ENCODE data around the gene HTRA1. TPM values are rescaled to one million over a fixed set of nuclear protein-coding genes. Genes with fewer than 3 reads are reported as not detected.
A peak's percentile ranks its signal among the peaks of the same experiment; 100 is the strongest.

HTRA1 gene
- total and polyA plus RNA-seq, 2 donors from 2014 or later, result 86.0 to 345 TPM

DNA sequence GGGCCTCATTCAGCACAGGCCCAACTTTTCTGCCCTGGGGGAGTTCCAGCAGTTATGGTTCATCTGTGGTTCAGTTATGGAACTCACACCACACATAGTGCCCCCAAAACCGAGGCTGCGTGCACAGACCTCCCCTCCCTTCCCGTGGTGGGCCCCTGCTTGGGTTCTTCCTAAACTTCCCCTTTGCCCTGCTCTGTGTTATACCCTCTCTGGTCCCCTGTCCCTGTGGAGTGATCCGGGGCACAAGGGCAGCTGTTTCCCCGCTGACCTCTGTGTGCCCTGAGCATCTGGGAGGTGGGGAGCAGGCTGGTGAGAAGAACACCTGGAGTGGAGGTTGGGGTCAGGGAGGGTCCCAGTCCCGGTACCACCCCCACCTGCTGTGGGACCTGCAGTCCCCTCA, 39.4 kb downstream of the HTRA1 start:
- intact Hi-C loops (cut with DNase I), result no loop called here
- Histone ChIP-seq H3K4me3 (ENCODE audit: low read length in 3 of 3) (no peak overlapping the region), H3K9ac (ENCODE audit: low read length in 3 of 3) (no peak overlapping the region), H3K27me3 (ENCODE audit: control insufficient read depth, insufficient read depth, low read length) (no peaks in the 10 kb centered on the region), H3K4me1 (ENCODE audit: control insufficient read depth in 2 of 3, insufficient read depth in 2 of 3, low read depth in 1 of 3, low read length in 3 of 3) (peaks cover 0 to 14% (median 13%) of the 10 kb centered on the region in 3 donors), H3K36me3 (ENCODE audit: control insufficient read depth in 2 of 3, insufficient read depth in 3 of 3, low read length in 3 of 3) (no peaks in the 10 kb centered on the region), H3K9me3 (ENCODE audit: control insufficient read depth in 2 of 3, insufficient read depth in 1 of 3, low read length in 3 of 3) (no peaks in the 10 kb centered on the region), H3K27ac (ENCODE audit: low read depth in 2 of 2, low read length in 2 of 2) (no peak overlapping the region)
- DNase-seq, result peak in 1 of 5 donors; percentile 53
- TF ChIP-seq, protein P1, sequence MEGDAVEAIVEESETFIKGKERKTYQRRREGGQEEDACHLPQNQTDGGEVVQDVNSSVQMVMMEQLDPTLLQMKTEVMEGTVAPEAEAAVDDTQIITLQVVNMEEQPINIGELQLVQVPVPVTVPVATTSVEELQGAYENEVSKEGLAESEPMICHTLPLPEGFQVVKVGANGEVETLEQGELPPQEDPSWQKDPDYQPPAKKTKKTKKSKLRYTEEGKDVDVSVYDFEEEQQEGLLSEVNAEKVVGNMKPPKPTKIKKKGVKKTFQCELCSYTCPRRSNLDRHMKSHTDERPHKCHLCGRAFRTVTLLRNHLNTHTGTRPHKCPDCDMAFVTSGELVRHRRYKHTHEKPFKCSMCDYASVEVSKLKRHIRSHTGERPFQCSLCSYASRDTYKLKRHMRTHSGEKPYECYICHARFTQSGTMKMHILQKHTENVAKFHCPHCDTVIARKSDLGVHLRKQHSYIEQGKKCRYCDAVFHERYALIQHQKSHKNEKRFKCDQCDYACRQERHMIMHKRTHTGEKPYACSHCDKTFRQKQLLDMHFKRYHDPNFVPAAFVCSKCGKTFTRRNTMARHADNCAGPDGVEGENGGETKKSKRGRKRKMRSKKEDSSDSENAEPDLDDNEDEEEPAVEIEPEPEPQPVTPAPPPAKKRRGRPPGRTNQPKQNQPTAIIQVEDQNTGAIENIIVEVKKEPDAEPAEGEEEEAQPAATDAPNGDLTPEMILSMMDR (IDR thresholded peaks at IDR 0.05; ENCODE audit: borderline replicate concordance, extremely low read depth, insufficient read depth), result no peak
- no peak for FAIRE-seq

DNA sequence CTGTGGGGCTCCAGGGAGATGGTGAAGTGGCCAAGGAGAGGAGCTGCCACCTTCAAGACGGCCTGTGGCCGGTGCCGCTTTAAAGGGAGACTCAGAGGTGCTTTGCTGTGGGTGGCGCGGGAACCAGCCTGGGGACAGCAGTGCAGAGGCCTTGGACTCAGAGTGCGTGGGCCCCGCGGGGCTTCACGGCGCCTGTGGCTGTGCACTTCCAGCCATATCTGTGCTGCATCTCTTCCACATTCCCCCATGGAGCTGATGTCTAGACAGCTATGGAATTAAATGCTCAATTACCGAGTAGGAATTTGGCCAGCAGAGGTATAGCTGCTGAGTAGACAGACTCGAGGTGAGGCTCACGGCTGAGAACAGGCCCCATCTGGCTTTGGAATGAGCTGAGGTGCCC, 41.7 kb downstream of the HTRA1 start:
- DNase-seq, result no peak
- Histone ChIP-seq H3K9me3 (ENCODE audit: control insufficient read depth in 2 of 3, insufficient read depth in 1 of 3, low read length in 3 of 3) (no peaks in the 10 kb centered on the region), H3K9ac (ENCODE audit: low read length in 3 of 3) (no peak overlapping the region), H3K4me3 (ENCODE audit: low read length in 3 of 3) (no peak overlapping the region), H3K36me3 (ENCODE audit: control insufficient read depth in 2 of 3, insufficient read depth in 3 of 3, low read length in 3 of 3) (no peaks in the 10 kb centered on the region), H3K27me3 (ENCODE audit: control insufficient read depth, insufficient read depth, low read length) (no peaks in the 10 kb centered on the region), H3K27ac (ENCODE audit: low read depth in 2 of 2, low read length in 2 of 2) (no peak overlapping the region), H3K4me1 (ENCODE audit: control insufficient read depth in 2 of 3, insufficient read depth in 2 of 3, low read depth in 1 of 3, low read length in 3 of 3) (peaks cover 0 to 14% (median 13%) of the 10 kb centered on the region in 3 donors)
- intact Hi-C loops (cut with DNase I), result no loop called here
- no peak for FAIRE-seq
- TF ChIP-seq, protein P1 (IDR thresholded peaks at IDR 0.05; ENCODE audit: borderline replicate concordance, extremely low read depth, insufficient read depth), result no peak

DNA sequence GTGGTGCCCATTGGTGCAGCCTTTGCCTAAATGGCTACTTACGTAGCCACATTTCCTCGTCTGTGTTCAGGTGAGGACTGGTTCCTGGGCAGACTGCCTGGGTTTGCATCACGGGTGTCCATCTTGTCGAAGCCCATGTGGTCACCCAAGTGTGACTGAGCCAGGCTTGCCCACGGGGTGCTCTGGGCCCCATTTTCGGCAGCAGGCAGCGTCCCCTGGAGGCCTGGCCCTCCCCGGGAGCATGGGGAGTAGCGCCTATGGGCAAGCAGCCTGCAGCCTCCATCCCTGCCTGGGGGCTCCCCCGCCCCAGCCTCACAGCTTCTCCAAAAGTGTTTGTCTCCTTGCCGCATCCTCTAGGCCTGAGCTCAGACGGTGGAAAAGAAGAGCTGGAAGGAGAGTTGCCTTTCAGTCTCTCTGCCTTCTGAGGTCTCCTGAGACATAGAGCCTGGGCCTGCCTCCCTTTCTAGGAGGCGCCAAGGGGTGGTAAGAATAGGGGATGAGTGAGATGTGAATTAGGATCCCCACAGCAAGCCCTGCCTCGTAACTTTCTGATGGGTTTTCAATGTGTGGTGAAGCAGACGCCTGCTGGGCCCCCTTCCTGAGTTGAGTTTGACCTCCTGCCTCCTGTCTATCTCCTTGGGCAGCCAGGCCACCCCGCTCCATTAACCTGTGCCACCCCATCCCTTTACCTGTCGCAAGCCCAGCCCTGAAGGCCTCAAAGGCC, 42.7 kb downstream of the HTRA1 start:
- FAIRE-seq (no peak), DNase-seq (no peak)
- Histone ChIP-seq H3K27ac (ENCODE audit: low read depth in 2 of 2, low read length in 2 of 2) (no peak overlapping the region), H3K9ac (ENCODE audit: low read length in 3 of 3) (no peak overlapping the region), H3K9me3 (ENCODE audit: control insufficient read depth in 2 of 3, insufficient read depth in 1 of 3, low read length in 3 of 3) (no peaks in the 10 kb centered on the region), H3K4me3 (ENCODE audit: low read length in 3 of 3) (no peak overlapping the region), H3K4me1 (ENCODE audit: control insufficient read depth in 2 of 3, insufficient read depth in 2 of 3, low read depth in 1 of 3, low read length in 3 of 3) (peaks cover 0 to 5% (median 5%) of the 10 kb centered on the region in 3 donors), H3K27me3 (ENCODE audit: control insufficient read depth, insufficient read depth, low read length) (no peaks in the 10 kb centered on the region), H3K36me3 (ENCODE audit: control insufficient read depth in 2 of 3, insufficient read depth in 3 of 3, low read length in 3 of 3) (no peaks in the 10 kb centered on the region)
- TF ChIP-seq, protein P1 (IDR thresholded peaks at IDR 0.05; ENCODE audit: borderline replicate concordance, extremely low read depth, insufficient read depth), result no peak
- intact Hi-C loops (cut with DNase I), result no loop called here

Data from kidney (tissue), 14 donors.